Measurements from ENCODE around the gene MUC5AC. TPM values are rescaled to one million over a fixed set of nuclear protein-coding genes. Genes with fewer than 3 reads are reported as not detected.
"Not testable (repeated sequence)": the region's sequence is repeated elsewhere in the genome, so short reads cannot be mapped to it uniquely, and the experiment has no call there.

MUC5AC gene
- total and polyA plus RNA-seq, 2 experiments from 2014 or later: not detected

DNA sequence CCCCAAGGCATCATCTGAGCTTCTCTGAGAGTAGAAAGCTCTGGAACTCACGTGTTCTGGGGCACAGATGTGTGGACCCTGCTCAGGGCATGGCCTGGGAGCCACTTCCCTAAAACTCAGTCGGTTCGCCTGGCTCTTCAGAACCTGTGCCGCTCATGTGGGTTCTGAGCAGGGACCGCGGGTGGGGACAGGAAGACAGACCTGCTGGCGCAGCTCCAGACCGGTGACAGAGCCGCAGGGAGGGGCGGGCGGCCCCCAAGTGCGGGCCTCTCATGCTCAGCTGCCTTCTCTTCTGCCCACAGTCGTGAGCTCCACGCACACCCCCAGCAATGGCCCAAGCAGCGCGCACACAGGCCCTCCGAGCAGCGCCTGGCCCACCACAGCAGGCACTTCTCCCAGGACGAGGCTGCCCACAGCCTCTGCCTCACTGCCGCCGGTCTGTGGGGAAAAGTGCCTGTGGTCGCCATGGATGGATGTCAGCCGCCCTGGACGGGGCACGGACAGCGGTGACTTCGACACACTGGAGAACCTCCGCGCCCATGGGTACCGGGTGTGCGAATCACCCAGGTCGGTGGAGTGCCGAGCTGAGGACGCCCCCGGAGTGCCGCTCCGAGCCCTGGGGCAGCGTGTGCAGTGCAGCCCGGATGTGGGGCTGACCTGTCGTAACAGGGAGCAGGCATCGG lies 24.2 kb downstream of the MUC5AC start:
- no peaks in the 10 kb centered on the region for H3K9me3 ChIP-seq (ENCODE audit: low read depth)
- H2AFZ ChIP-seq: no peak overlapping the region
- H3F3A ChIP-seq (ENCODE audit: insufficient read depth): no peaks in the 10 kb centered on the region
- H3K79me2 ChIP-seq (ENCODE audit: insufficient read depth): no peaks in the 10 kb centered on the region
- H3K4me1 ChIP-seq (ENCODE audit: insufficient read depth): no peaks in the 10 kb centered on the region
- no peak overlapping the region for H3K27ac ChIP-seq
- no peaks in the 10 kb centered on the region for H3K36me3 ChIP-seq (ENCODE audit: low read depth)
- H3K9ac ChIP-seq: no peak overlapping the region
- no peak for DNase-seq
- no peaks in the 10 kb centered on the region for H4K20me1 ChIP-seq (ENCODE audit: insufficient read depth)
- H3K4me2 ChIP-seq (ENCODE audit: unreplicated experiment): no peak overlapping the region
- H3K4me3 ChIP-seq: no peak overlapping the region
- 84 to 85% methylated on average over 35 of the region's 41 CpGs for WGBS, 2 experiments (ENCODE audit: low coverage in 1 of 2, low lambda C conversion rate in 2 of 2, missing lambda C conversion rate in 2 of 2)
- TF ChIP-seq EZH2phosphoT487 (IDR thresholded peaks at IDR 0.05; ENCODE audit: insufficient read depth, low read depth): no peak
- TF ChIP-seq EZH2 (IDR thresholded peaks at IDR 0.05; ENCODE audit: insufficient read depth, poor library complexity, severe bottlenecking): no peak
- H3K27me3 ChIP-seq (replicated peaks; ENCODE audit: insufficient read depth): no peaks in the 10 kb centered on the region
- H3K9me2 ChIP-seq (ENCODE audit: insufficient read depth): no peaks in the 10 kb centered on the region
- in situ Hi-C loops (cut with MboI): no loop called here

DNA sequence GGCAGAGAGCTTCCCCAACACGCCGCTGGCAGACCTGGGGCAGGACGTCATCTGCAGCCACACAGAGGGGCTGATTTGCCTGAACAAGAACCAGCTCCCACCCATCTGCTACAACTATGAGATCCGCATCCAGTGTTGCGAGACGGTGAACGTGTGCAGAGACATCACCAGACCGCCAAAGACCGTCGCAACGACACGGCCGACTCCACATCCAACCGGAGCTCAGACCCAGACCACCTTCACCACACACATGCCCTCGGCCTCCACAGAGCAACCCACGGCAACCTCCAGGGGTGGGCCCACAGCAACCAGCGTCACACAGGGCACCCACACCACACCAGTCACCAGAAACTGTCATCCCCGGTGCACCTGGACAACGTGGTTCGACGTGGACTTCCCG lies 26.4 kb downstream of the MUC5AC start:
- H3K4me3 ChIP-seq; H3K27me3 ChIP-seq (replicated peaks; ENCODE audit: insufficient read depth); H3K79me2 ChIP-seq (ENCODE audit: insufficient read depth); H3F3A ChIP-seq (ENCODE audit: insufficient read depth); H3K9me2 ChIP-seq (ENCODE audit: insufficient read depth); H2AFZ ChIP-seq; H3K4me1 ChIP-seq (ENCODE audit: insufficient read depth); in situ Hi-C loops (cut with MboI); H3K4me2 ChIP-seq (ENCODE audit: unreplicated experiment); H3K9ac ChIP-seq; H3K36me3 ChIP-seq (ENCODE audit: low read depth); DNase-seq; H3K9me3 ChIP-seq (ENCODE audit: low read depth); H4K20me1 ChIP-seq (ENCODE audit: insufficient read depth); H3K27ac ChIP-seq: not testable (repeated sequence)
- 85 to 87% methylated on average over 10 to 19 of the region's 22 CpGs for WGBS, 2 experiments (ENCODE audit: low coverage in 1 of 2, low lambda C conversion rate in 2 of 2, missing lambda C conversion rate in 2 of 2)

DNA sequence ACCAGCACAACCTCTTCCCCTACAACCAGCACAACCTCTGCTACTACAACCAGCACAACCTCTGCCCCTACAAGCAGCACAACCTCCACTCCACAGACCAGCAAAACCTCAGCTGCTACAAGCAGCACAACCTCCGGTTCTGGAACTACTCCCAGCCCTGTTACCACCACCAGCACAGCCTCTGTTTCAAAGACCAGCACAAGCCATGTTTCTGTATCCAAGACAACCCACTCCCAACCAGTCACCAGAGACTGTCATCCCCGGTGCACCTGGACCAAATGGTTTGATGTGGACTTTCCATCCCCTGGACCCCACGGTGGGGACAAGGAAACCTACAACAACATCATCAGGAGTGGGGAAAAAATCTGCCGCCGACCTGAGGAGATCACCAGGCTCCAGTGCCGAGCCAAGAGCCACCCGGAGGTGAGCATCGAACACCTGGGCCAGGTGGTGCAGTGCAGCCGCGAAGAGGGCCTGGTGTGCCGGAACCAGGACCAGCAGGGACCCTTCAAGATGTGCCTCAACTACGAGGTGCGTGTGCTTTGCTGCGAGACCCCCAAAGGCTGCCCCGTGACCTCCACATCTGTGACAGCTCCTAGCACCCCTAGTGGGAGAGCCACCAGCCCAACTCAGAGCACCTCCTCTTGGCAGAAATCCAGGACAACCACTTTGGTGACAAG lies 30.8 kb downstream of the MUC5AC start:
- 45 to 49% methylated on average over 11 of the region's 15 CpGs for WGBS, 2 experiments (ENCODE audit: low coverage in 1 of 2, low lambda C conversion rate in 2 of 2, missing lambda C conversion rate in 2 of 2)
- in situ Hi-C loops (cut with MboI); H3K36me3 ChIP-seq (ENCODE audit: low read depth): not testable (repeated sequence)

DNA sequence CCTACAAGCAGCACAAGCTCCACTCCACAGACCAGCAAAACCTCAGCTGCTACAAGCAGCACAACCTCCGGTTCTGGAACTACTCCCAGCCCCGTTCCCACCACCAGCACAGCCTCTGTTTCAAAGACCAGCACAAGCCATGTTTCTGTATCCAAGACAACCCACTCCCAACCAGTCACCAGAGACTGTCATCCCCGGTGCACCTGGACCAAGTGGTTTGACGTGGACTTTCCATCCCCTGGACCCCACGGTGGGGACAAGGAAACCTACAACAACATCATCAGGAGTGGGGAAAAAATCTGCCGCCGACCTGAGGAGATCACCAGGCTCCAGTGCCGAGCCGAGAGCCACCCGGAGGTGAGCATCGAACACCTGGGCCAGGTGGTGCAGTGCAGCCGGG lies 32.1 kb downstream of the MUC5AC start:
- H3K9me3 ChIP-seq (ENCODE audit: low read depth); DNase-seq; H3K27ac ChIP-seq; H4K20me1 ChIP-seq (ENCODE audit: insufficient read depth); H3K4me1 ChIP-seq (ENCODE audit: insufficient read depth); H3F3A ChIP-seq (ENCODE audit: insufficient read depth); in situ Hi-C loops (cut with MboI); H3K4me2 ChIP-seq (ENCODE audit: unreplicated experiment); H3K27me3 ChIP-seq (replicated peaks; ENCODE audit: insufficient read depth); H3K4me3 ChIP-seq; H2AFZ ChIP-seq; H3K79me2 ChIP-seq (ENCODE audit: insufficient read depth); H3K9ac ChIP-seq; H3K9me2 ChIP-seq (ENCODE audit: insufficient read depth); H3K36me3 ChIP-seq (ENCODE audit: low read depth): not testable (repeated sequence)
- 47 to 52% methylated on average over 8 to 10 of the region's 12 CpGs for WGBS, 2 experiments (ENCODE audit: low coverage in 1 of 2, low lambda C conversion rate in 2 of 2, missing lambda C conversion rate in 2 of 2)

More for the DNA sequence above, 30.8 kb downstream of the MUC5AC start:
- not testable (repeated sequence) for H3K79me2 ChIP-seq (ENCODE audit: insufficient read depth); H3K9me2 ChIP-seq (ENCODE audit: insufficient read depth); H3K9ac ChIP-seq; H3K4me3 ChIP-seq; H4K20me1 ChIP-seq (ENCODE audit: insufficient read depth); H3K4me1 ChIP-seq (ENCODE audit: insufficient read depth); DNase-seq; H3K9me3 ChIP-seq (ENCODE audit: low read depth); H3K4me2 ChIP-seq (ENCODE audit: unreplicated experiment); H3K27me3 ChIP-seq (replicated peaks; ENCODE audit: insufficient read depth); H2AFZ ChIP-seq; H3K27ac ChIP-seq; H3F3A ChIP-seq (ENCODE audit: insufficient read depth)

DNA sequence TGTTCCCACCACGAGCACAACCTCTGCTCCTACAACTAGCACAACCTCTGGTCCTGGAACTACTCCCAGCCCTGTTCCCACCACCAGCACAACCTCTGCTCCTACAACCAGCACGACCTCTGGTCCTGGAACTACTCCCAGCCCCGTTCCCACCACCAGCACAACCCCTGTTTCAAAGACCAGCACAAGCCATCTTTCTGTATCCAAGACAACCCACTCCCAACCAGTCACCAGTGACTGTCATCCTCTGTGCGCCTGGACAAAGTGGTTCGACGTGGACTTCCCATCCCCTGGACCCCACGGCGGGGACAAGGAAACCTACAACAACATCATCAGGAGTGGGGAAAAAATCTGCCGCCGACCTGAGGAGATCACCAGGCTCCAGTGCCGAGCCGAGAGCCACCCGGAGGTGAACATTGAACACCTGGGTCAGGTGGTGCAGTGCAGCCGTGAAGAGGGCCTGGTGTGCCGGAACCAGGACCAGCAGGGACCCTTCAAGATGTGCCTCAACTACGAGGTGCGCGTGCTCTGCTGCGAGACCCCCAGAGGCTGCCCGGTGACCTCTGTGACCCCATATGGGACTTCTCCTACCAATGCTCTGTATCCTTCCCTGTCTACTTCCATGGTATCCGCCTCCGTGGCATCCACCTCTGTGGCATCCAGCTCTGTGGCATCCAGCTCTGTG lies 34.2 kb downstream of the MUC5AC start:
- H3K9me2 ChIP-seq (ENCODE audit: insufficient read depth); H3K4me1 ChIP-seq (ENCODE audit: insufficient read depth); H4K20me1 ChIP-seq (ENCODE audit: insufficient read depth); H3K36me3 ChIP-seq (ENCODE audit: low read depth); DNase-seq; H3K9ac ChIP-seq; H3F3A ChIP-seq (ENCODE audit: insufficient read depth); H3K79me2 ChIP-seq (ENCODE audit: insufficient read depth); H3K9me3 ChIP-seq (ENCODE audit: low read depth); H2AFZ ChIP-seq; H3K4me3 ChIP-seq; H3K27ac ChIP-seq; H3K27me3 ChIP-seq (replicated peaks; ENCODE audit: insufficient read depth); H3K4me2 ChIP-seq (ENCODE audit: unreplicated experiment); in situ Hi-C loops (cut with MboI): not testable (repeated sequence)
- 67 to 68% methylated on average over 22 of the region's 22 CpGs for WGBS, 2 experiments (ENCODE audit: low coverage in 1 of 2, low lambda C conversion rate in 2 of 2, missing lambda C conversion rate in 2 of 2)

All from GM23248 (cell line).